Lung (tissue), 12 donors: ENCODE data around the gene SLC66A3. TPM values are rescaled to one million over a fixed set of nuclear protein-coding genes. Genes with fewer than 3 reads are reported as not detected.

Experiments
- ATAC-seq: fragments of 200-7000 bp; cut with Tn5 transposase; one replicate; pipeline ENCODE4 v1.9.1; 2020; ENCODE audit warnings: moderate number of reproducible peaks; ENCODE audit not compliant: insufficient read depth, low FRiP score
- DNase-seq, 3 donors: peaks; one replicate each; pipeline ENCODE4 v3.0.0-alpha.2; 2013 to 2017
- H3K27ac ChIP-seq, 2 donors: one replicate each; pipeline ENCODE4 v1.5.1; 2013; ENCODE audit warnings: mild to moderate bottlenecking in 2 of 2, moderate library complexity in 2 of 2, control low read depth in 1 of 2, inconsistent platforms in 1 of 2, low read depth in 1 of 2, low read length in 1 of 2
- H3K27me3 ChIP-seq, 3 donors: one replicate each; pipeline ENCODE4 v1.5.1; 2013; ENCODE audit warnings: low read length in 2 of 3; ENCODE audit not compliant: control insufficient read depth in 3 of 3, insufficient read depth in 3 of 3
- H3K36me3 ChIP-seq, 4 donors: one replicate each; pipeline ENCODE4 v1.5.1; 2013; ENCODE audit warnings: low read length in 4 of 4, mild to moderate bottlenecking in 1 of 4, moderate library complexity in 1 of 4; ENCODE audit not compliant: control insufficient read depth in 4 of 4, insufficient read depth in 4 of 4
- H3K4me1 ChIP-seq, 5 donors: one replicate each; pipeline ENCODE4 v1.5.1; 2013; ENCODE audit warnings: low read length in 5 of 5, mild to moderate bottlenecking in 2 of 5, moderate library complexity in 1 of 5; ENCODE audit not compliant: control insufficient read depth in 5 of 5, insufficient read depth in 5 of 5
- H3K4me3 ChIP-seq: one replicate; pipeline ENCODE4 v1.5.1; 2013; ENCODE audit warnings: mild to moderate bottlenecking, control low read depth, moderate library complexity
- H3K9ac ChIP-seq, 2 donors: one replicate each; pipeline ENCODE4 v1.5.1; 2013; ENCODE audit warnings: low read length in 2 of 2, control low read depth in 1 of 2; ENCODE audit not compliant: insufficient read depth in 1 of 2
- H3K9me3 ChIP-seq, 4 donors: one replicate each; pipeline ENCODE4 v1.5.1; 2013; ENCODE audit warnings: low read length in 3 of 4, mild to moderate bottlenecking in 1 of 4, moderate library complexity in 1 of 4; ENCODE audit not compliant: control insufficient read depth in 4 of 4, insufficient read depth in 3 of 4
- WGBS, 2 donors: extraction: QIAGEN DNeasy Blood & Tissue Kit; methylation state at CpG; one replicate each; pipeline ENCODE4 v1.1.7; 2013; 5-methylcytosine and 5-hydroxymethylcytosine counted together
- polyA plus RNA-seq, 2 donors: library from polyadenylated mRNA; stranded (reverse); fragments of 200-250 nt; gene quantifications; one replicate each; pipeline ENCODE4 v1.2.1, GENCODE V29; 2013
- total RNA-seq, 2 donors: library from RNA; depleted of rRNA in 1 of 2; stranded (reverse); fragments of >200 nt in 1 of 2; gene quantifications; one replicate each; pipeline ENCODE4 v1.2.1, GENCODE V29; 2014 to 2021
- TF ChIP-seq, protein P1 (sequence below): IDR thresholded peaks from 2 replicates; pipeline ENCODE4 v1.5.1; 2012; ENCODE audit warnings: mild to moderate bottlenecking; ENCODE audit errors: control extremely low read depth, extremely low read depth
- donor health status: control.
- donor health status: control.
- donor health status: Bipolar disorder and iron deficiency.
- donor health status: healthy.
- donor health status: DM: yes; HTN: yes; CAD: no.

The SLC66A3 gene
- total and polyA plus RNA-seq, 4 donors, result 17.6 to 27.4 (median 22.3) TPM

- Histone ChIP-seq H3K9ac (no peak overlapping the region), H3K4me1 (peaks cover 0 to 4% (median 0%) of the 10 kb centered on the region in 5 donors), H3K27ac (no peak overlapping the region), H3K9me3 (no peaks in the 10 kb centered on the region), H3K4me3 (no peak overlapping the region), H3K36me3 (peaks cover 0 to 20% (median 6%) of the 10 kb centered on the region in 4 donors), H3K27me3 (no peaks in the 10 kb centered on the region)
- WGBS, 2 donors, result 94% methylated on average over 5 of the region's 5 CpGs
- ATAC-seq (no peak), DNase-seq (no peak)
- TF ChIP-seq, protein P1, sequence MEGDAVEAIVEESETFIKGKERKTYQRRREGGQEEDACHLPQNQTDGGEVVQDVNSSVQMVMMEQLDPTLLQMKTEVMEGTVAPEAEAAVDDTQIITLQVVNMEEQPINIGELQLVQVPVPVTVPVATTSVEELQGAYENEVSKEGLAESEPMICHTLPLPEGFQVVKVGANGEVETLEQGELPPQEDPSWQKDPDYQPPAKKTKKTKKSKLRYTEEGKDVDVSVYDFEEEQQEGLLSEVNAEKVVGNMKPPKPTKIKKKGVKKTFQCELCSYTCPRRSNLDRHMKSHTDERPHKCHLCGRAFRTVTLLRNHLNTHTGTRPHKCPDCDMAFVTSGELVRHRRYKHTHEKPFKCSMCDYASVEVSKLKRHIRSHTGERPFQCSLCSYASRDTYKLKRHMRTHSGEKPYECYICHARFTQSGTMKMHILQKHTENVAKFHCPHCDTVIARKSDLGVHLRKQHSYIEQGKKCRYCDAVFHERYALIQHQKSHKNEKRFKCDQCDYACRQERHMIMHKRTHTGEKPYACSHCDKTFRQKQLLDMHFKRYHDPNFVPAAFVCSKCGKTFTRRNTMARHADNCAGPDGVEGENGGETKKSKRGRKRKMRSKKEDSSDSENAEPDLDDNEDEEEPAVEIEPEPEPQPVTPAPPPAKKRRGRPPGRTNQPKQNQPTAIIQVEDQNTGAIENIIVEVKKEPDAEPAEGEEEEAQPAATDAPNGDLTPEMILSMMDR, result no peak
Measured at GRCh38 chr2:11222845-11223244, 67.6 kb downstream of the SLC66A3 start.

- H3K4me3 ChIP-seq, result no peak overlapping the region
- DNase-seq, result no peak
- no peak for ATAC-seq
- H3K27me3 ChIP-seq, result no peaks in the 10 kb centered on the region
- peaks cover 0 to 9% (median 0%) of the 10 kb centered on the region in 5 donors for H3K4me1 ChIP-seq
- no peak overlapping the region for H3K9ac ChIP-seq
- TF ChIP-seq, protein P1, result no peak
- H3K27ac ChIP-seq, result no peak overlapping the region
- H3K9me3 ChIP-seq, result no peaks in the 10 kb centered on the region
- peaks cover 0 to 12% (median 5%) of the 10 kb centered on the region in 4 donors for H3K36me3 ChIP-seq
Measured at GRCh38 chr2:11224887-11225286, 69.6 kb downstream of the SLC66A3 start.

DNA sequence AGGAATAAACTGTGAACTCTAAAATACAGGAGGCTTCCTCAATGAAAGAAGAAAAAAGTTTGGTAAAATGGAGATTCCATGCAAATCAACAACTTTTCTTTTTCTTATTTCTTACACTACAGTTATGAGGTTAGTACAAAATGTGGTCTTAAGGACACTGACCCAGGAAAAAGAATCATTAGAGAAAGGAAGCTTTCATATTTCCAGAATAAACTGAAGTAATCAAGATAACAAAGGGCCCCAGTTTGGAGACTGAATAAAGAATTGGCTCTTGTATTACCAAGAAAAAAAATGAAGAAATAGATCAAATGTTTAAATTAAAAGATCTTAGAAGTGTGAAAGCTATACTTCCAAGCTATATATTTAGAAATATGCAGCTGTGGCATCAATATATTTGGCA, 72.3 kb downstream of the SLC66A3 start:
- no peak overlapping the region for H3K9ac ChIP-seq
- no peaks in the 10 kb centered on the region for H3K27me3 ChIP-seq
- peaks cover 0 to 12% (median 0%) of the 10 kb centered on the region in 5 donors for H3K4me1 ChIP-seq
- TF ChIP-seq, protein P1, result no peak
- no peak for ATAC-seq
- no peak overlapping the region for H3K4me3 ChIP-seq
- peaks cover 0 to 4% (median 1%) of the 10 kb centered on the region in 4 donors for H3K36me3 ChIP-seq
- H3K27ac ChIP-seq, result no peak overlapping the region
- no peaks in the 10 kb centered on the region for H3K9me3 ChIP-seq
- DNase-seq, result no peak

Other genes with a start within 250 kb of the SLC66A3 start
- under 1 TPM; 0.34 to 0.83 TPM for gene KCNF1, start 243.5 kb upstream of the SLC66A3 start, total RNA-seq
- under 1 TPM; 0.06 to 0.18 TPM for gene KCNF1, start 243.5 kb upstream of the SLC66A3 start, polyA plus RNA-seq
- gene ROCK2, start 189.2 kb downstream of the SLC66A3 start, total RNA-seq, result 100 to 1,000 TPM in 1 of 2 donors, 10 to 100 TPM in 1; 45.6 to 103 TPM
- 10 to 100 TPM in 1 of 2 donors, 1 to 10 TPM in 1; 8.0 to 11.8 TPM for gene ROCK2, start 189.2 kb downstream of the SLC66A3 start, polyA plus RNA-seq